GM23338 (cell line): ENCODE results near the gene ZNF234. TPM values are rescaled to one million over a fixed set of nuclear protein-coding genes. Genes with fewer than 3 reads are reported as not detected.

ENCODE experiments used
- ATAC-seq: fragments of 200-7000 bp; cut with Tn5 transposase; 3 replicates; pipeline ENCODE4 v1.9.1; 2020
- DNase-seq: peaks from one replicate; pipeline ENCODE4 v3.0.0-alpha.2; 2015; ENCODE audit warnings: low spot score
- H2AFZ ChIP-seq: fragments of 200-600 bp; sonication (generic); 2 replicates; pipeline ENCODE4 v1.8.0; 2016; ENCODE audit warnings: antibody characterized with exemption, mild to moderate bottlenecking, moderate library complexity
- H3F3A ChIP-seq: fragments of 200-600 bp; sonication (generic); replicated peaks from 2 replicates; pipeline ENCODE4 v1.8.0; 2017; ENCODE audit warnings: antibody characterized with exemption, mixed run types, low read depth
- H3K27ac ChIP-seq: fragments of 200-600 bp; sonication (generic); 2 replicates; pipeline ENCODE4 v1.6.1; 2016; ENCODE audit warnings: low read depth
- H3K27me3 ChIP-seq: fragments of 200-600 bp; sonication (generic); 2 replicates; pipeline ENCODE4 v1.8.0; 2016; ENCODE audit warnings: mild to moderate bottlenecking, mixed run types, moderate library complexity; ENCODE audit not compliant: insufficient read depth
- H3K36me3 ChIP-seq: fragments of 200-600 bp; sonication (generic); 2 replicates; pipeline ENCODE4 v1.8.0; 2016; ENCODE audit warnings: mild to moderate bottlenecking; ENCODE audit not compliant: insufficient read depth
- H3K4me1 ChIP-seq: fragments of 200-600 bp; sonication (generic); 2 replicates; pipeline ENCODE4 v1.8.0; 2016; ENCODE audit warnings: mild to moderate bottlenecking, moderate library complexity; ENCODE audit not compliant: insufficient read depth
- H3K4me2 ChIP-seq: fragments of 200-600 bp; sonication (generic); 2 replicates; pipeline ENCODE4 v1.7.1; 2017; ENCODE audit warnings: mixed run types
- H3K4me3 ChIP-seq: fragments of 200-600 bp; sonication (generic); 2 replicates; pipeline ENCODE4 v1.6.1; 2016; ENCODE audit warnings: mixed run types
- H3K79me2 ChIP-seq: fragments of 200-600 bp; sonication (generic); replicated peaks from 2 replicates; pipeline ENCODE4 v1.8.0; 2017; ENCODE audit warnings: mild to moderate bottlenecking; ENCODE audit not compliant: insufficient read depth
- H3K9me2 ChIP-seq: fragments of 200-600 bp; sonication (generic); 2 replicates; pipeline ENCODE4 v1.8.0; 2017; ENCODE audit not compliant: insufficient read depth
- H4K20me1 ChIP-seq: fragments of 200-600 bp; sonication (generic); replicated peaks from 2 replicates; pipeline ENCODE4 v1.8.0; 2017; ENCODE audit warnings: mild to moderate bottlenecking; ENCODE audit not compliant: insufficient read depth
- H3K27ac Mint-ChIP-seq: 2 replicates; pipeline ENCODE4 v1.8.0; 2020; ENCODE audit warnings: inconsistent platforms, mild to moderate bottlenecking, moderate library complexity, mixed read lengths
- H3K27me3 Mint-ChIP-seq: 3 replicates; pipeline ENCODE4 v1.8.0; 2022; ENCODE audit warnings: low read depth, mild to moderate bottlenecking, moderate library complexity, mixed read lengths, inconsistent platforms; ENCODE audit not compliant: insufficient read depth, poor library complexity
- H3K36me3 Mint-ChIP-seq: 3 replicates; pipeline ENCODE4 v1.8.0; 2021; ENCODE audit warnings: low read depth, mild to moderate bottlenecking, inconsistent platforms, moderate library complexity, mixed read lengths
- H3K4me1 Mint-ChIP-seq: 3 replicates; pipeline ENCODE4 v1.8.0; 2020; ENCODE audit warnings: mild to moderate bottlenecking, inconsistent platforms, mixed read lengths
- H3K4me3 Mint-ChIP-seq: 3 replicates; pipeline ENCODE4 v1.8.0; 2021; ENCODE audit warnings: moderate library complexity, mild to moderate bottlenecking, inconsistent platforms, mixed read lengths
- H3K9me3 Mint-ChIP-seq: 3 replicates; pipeline ENCODE4 v1.8.0; 2020; ENCODE audit warnings: moderate library complexity, mild to moderate bottlenecking, inconsistent platforms, mixed read lengths
- EZH2 ChIP-seq: fragments of 200-600 bp; sonication (generic); IDR thresholded peaks from one replicate; pipeline ENCODE4 v1.8.0; 2017; ENCODE audit warnings: antibody characterized with exemption, mild to moderate bottlenecking, low read depth; ENCODE audit not compliant: unreplicated experiment
- EZH2phosphoT487 ChIP-seq: fragments of 200-600 bp; sonication (generic); IDR thresholded peaks from one replicate; pipeline ENCODE4 v1.8.1; 2018; ENCODE audit warnings: antibody characterized with exemption; ENCODE audit not compliant: unreplicated experiment
- NANOG ChIP-seq: IDR thresholded peaks from 2 replicates; pipeline ENCODE4 v1.6.1; 2016; ENCODE audit warnings: antibody characterized with exemption, borderline replicate concordance
- POLR2AphosphoS5 ChIP-seq: IDR thresholded peaks from 2 replicates; pipeline ENCODE4 v1.6.1; 2016; ENCODE audit warnings: antibody characterized with exemption, low read depth
- STAT1 ChIP-seq: IDR thresholded peaks from one replicate; pipeline ENCODE4 v1.6.1; 2016; ENCODE audit warnings: antibody characterized with exemption; ENCODE audit not compliant: unreplicated experiment
- ZNF114 ChIP-seq: fragments of 250-450 bp; sonication (Bioruptor Pico); IDR thresholded peaks from 2 replicates; pipeline ENCODE4 v1.5.0; 2020; ENCODE audit warnings: mild to moderate bottlenecking, moderate library complexity
- polyA plus RNA-seq: library from polyadenylated mRNA; unstranded; fragments of >200 nt; fragmentation: Nextera tagmentation; extraction: Ambion mirVana; gene quantifications from 2 replicates; pipeline ENCODE4 v1.2.1, GENCODE V29; 2016
- total RNA-seq: library from RNA; depleted of rRNA; stranded (reverse); fragments of >200 nt; shearing (Covaris generic); gene quantifications from 2 replicates; pipeline ENCODE4 v1.2.3, GENCODE V29; 2014
- TF ChIP-seq, protein P1 (sequence below): IDR thresholded peaks from 2 replicates; pipeline ENCODE4 v1.6.1; 2016; ENCODE audit warnings: antibody characterized with exemption
- TF ChIP-seq, protein P2 (sequence below): fragments of 250-450 bp; sonication (Bioruptor Pico); IDR thresholded peaks from 2 replicates; pipeline ENCODE4 v1.5.0; 2020; ENCODE audit warnings: mild to moderate bottlenecking, moderate library complexity
- TF ChIP-seq, protein P3 (sequence below): IDR thresholded peaks from one replicate; pipeline ENCODE4 v1.6.1; 2018; ENCODE audit warnings: antibody characterized with exemption; ENCODE audit not compliant: unreplicated experiment
- TF ChIP-seq, protein P4 (sequence below), 2 experiments: fragments of 200-600 bp in 1 of 2; sonication (generic) in 1 of 2; conservative IDR thresholded peaks; 2 replicates each; pipeline versions ENCODE4 v1.5.1 to v1.6.1; 2016 to 2017; ENCODE audit warnings: antibody characterized with exemption in 2 of 2, low read depth in 2 of 2, mild to moderate bottlenecking in 2 of 2, moderate library complexity in 1 of 2

ZNF234 gene
- total and polyA plus RNA-seq, 2 experiments from 2014 or later: 3.7 to 8.3 TPM

DNA sequence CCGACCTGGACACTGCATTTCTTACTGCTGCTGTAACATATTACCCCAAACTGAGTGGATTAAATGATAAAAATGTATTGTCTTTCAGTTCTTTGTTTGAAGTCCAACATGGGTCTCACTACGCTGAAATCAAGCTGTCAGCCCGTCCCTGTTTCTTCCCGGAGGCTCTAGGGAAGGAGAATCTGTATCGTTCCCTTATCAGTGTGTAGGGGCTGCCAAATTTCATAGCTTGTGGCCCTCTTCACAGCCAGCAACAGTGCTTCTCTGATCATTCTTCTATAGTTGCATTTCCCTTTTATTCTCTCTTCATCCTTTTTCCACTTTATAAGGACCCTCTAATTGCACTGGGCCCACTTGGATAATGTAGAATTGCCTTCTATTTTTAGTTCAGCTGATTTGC lies 10.1 kb downstream of the ZNF234 start:
- Histone ChIP-seq H2AFZ (no peak overlapping the region), H3K79me2 (no peaks in the 10 kb centered on the region), H3K27me3 (no peaks in the 10 kb centered on the region), H3F3A (no peaks in the 10 kb centered on the region), H4K20me1 (no peaks in the 10 kb centered on the region), H3K27ac (no peak overlapping the region), H3K9me2 (no peaks in the 10 kb centered on the region), H3K4me1 (no peaks in the 10 kb centered on the region), H3K36me3 (peaks cover 34% of the 10 kb centered on the region), H3K4me3 (no peak overlapping the region), H3K4me2 (no peak overlapping the region)
- H3K4me1 Mint-ChIP-seq: no peaks in the 10 kb centered on the region
- no peak overlapping the region for H3K4me3 Mint-ChIP-seq
- H3K9me3 Mint-ChIP-seq: peaks cover 11% of the 10 kb centered on the region
- H3K27ac Mint-ChIP-seq: no peak overlapping the region
- no peak for DNase-seq
- no peak for ATAC-seq
- peaks cover 2% of the 10 kb centered on the region for H3K27me3 Mint-ChIP-seq
- TF ChIP-seq EZH2phosphoT487: no peak
- H3K36me3 Mint-ChIP-seq: peaks cover 55% of the 10 kb centered on the region

DNA sequence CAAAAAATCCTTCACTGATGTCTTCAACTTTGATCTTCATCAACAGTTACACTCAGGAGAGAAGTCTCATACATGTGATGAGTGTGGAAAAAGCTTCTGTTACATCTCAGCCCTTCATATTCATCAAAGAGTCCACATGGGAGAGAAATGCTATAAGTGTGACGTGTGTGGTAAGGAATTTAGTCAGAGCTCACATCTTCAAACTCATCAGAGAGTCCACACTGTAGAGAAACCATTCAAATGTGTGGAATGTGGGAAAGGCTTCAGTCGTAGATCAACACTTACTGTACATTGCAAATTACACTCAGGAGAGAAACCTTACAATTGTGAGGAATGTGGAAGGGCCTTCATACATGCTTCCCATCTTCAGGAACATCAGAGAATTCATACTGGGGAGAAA lies 15.1 kb downstream of the ZNF234 start:
- no peak overlapping the region for H3K4me3 ChIP-seq
- Mint-ChIP-seq H3K27ac (no peak overlapping the region), H3K4me3 (no peak overlapping the region)

More for the DNA sequence above, 15.1 kb downstream of the ZNF234 start:
- H3F3A ChIP-seq: no peaks in the 10 kb centered on the region
- no peaks in the 10 kb centered on the region for H3K4me1 ChIP-seq
- no peaks in the 10 kb centered on the region for H3K27me3 ChIP-seq
- no peaks in the 10 kb centered on the region for H3K9me2 ChIP-seq
- Mint-ChIP-seq H3K9me3 (peaks cover 34% of the 10 kb centered on the region), H3K4me1 (no peaks in the 10 kb centered on the region), H3K36me3 (peaks cover 69% of the 10 kb centered on the region), H3K27me3 (no peaks in the 10 kb centered on the region)
- H3K36me3 ChIP-seq: peaks cover 42% of the 10 kb centered on the region
- DNase-seq (no peak), ATAC-seq (no peak)
- no peak overlapping the region for H3K4me2 ChIP-seq
- H2AFZ ChIP-seq: no peak overlapping the region
- no peaks in the 10 kb centered on the region for H3K79me2 ChIP-seq
- H4K20me1 ChIP-seq: no peaks in the 10 kb centered on the region
- H3K27ac ChIP-seq: no peak overlapping the region
- TF ChIP-seq POLR2AphosphoS5 (no peak), EZH2 (no peak), EZH2phosphoT487 (no peak), NANOG (no peak), ZNF114 (CRISPR knock-in tag) (no peak), STAT1 (no peak)
- TF ChIP-seq, protein P1, sequence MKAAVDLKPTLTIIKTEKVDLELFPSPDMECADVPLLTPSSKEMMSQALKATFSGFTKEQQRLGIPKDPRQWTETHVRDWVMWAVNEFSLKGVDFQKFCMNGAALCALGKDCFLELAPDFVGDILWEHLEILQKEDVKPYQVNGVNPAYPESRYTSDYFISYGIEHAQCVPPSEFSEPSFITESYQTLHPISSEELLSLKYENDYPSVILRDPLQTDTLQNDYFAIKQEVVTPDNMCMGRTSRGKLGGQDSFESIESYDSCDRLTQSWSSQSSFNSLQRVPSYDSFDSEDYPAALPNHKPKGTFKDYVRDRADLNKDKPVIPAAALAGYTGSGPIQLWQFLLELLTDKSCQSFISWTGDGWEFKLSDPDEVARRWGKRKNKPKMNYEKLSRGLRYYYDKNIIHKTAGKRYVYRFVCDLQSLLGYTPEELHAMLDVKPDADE: no peak
- TF ChIP-seq, protein P2, sequence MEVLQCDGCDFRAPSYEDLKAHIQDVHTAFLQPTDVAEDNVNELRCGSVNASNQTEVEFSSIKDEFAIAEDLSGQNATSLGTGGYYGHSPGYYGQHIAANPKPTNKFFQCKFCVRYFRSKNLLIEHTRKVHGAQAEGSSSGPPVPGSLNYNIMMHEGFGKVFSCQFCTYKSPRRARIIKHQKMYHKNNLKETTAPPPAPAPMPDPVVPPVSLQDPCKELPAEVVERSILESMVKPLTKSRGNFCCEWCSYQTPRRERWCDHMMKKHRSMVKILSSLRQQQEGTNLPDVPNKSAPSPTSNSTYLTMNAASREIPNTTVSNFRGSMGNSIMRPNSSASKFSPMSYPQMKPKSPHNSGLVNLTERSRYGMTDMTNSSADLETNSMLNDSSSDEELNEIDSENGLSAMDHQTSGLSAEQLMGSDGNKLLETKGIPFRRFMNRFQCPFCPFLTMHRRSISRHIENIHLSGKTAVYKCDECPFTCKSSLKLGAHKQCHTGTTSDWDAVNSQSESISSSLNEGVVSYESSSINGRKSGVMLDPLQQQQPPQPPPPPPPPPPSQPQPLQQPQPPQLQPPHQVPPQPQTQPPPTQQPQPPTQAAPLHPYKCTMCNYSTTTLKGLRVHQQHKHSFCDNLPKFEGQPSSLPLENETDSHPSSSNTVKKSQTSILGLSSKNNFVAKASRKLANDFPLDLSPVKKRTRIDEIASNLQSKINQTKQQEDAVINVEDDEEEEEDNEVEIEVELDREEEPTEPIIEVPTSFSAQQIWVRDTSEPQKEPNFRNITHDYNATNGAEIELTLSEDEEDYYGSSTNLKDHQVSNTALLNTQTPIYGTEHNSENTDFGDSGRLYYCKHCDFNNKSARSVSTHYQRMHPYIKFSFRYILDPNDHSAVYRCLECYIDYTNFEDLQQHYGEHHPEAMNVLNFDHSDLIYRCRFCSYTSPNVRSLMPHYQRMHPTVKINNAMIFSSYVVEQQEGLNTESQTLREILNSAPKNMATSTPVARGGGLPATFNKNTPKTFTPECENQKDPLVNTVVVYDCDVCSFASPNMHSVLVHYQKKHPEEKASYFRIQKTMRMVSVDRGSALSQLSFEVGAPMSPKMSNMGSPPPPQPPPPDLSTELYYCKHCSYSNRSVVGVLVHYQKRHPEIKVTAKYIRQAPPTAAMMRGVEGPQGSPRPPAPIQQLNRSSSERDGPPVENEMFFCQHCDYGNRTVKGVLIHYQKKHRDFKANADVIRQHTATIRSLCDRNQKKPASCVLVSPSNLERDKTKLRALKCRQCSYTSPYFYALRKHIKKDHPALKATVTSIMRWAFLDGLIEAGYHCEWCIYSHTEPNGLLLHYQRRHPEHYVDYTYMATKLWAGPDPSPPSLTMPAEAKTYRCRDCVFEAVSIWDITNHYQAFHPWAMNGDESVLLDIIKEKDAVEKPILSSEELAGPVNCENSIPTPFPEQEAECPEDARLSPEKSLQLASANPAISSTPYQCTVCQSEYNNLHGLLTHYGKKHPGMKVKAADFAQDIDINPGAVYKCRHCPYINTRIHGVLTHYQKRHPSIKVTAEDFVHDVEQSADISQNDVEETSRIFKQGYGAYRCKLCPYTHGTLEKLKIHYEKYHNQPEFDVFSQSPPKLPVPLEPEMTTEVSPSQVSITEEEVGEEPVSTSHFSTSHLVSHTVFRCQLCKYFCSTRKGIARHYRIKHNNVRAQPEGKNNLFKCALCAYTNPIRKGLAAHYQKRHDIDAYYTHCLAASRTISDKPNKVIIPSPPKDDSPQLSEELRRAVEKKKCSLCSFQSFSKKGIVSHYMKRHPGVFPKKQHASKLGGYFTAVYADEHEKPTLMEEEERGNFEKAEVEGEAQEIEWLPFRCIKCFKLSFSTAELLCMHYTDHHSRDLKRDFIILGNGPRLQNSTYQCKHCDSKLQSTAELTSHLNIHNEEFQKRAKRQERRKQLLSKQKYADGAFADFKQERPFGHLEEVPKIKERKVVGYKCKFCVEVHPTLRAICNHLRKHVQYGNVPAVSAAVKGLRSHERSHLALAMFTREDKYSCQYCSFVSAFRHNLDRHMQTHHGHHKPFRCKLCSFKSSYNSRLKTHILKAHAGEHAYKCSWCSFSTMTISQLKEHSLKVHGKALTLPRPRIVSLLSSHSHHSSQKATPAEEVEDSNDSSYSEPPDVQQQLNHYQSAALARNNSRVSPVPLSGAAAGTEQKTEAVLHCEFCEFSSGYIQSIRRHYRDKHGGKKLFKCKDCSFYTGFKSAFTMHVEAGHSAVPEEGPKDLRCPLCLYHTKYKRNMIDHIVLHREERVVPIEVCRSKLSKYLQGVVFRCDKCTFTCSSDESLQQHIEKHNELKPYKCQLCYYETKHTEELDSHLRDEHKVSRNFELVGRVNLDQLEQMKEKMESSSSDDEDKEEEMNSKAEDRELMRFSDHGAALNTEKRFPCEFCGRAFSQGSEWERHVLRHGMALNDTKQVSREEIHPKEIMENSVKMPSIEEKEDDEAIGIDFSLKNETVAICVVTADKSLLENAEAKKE: no peak
- TF ChIP-seq, protein P3, sequence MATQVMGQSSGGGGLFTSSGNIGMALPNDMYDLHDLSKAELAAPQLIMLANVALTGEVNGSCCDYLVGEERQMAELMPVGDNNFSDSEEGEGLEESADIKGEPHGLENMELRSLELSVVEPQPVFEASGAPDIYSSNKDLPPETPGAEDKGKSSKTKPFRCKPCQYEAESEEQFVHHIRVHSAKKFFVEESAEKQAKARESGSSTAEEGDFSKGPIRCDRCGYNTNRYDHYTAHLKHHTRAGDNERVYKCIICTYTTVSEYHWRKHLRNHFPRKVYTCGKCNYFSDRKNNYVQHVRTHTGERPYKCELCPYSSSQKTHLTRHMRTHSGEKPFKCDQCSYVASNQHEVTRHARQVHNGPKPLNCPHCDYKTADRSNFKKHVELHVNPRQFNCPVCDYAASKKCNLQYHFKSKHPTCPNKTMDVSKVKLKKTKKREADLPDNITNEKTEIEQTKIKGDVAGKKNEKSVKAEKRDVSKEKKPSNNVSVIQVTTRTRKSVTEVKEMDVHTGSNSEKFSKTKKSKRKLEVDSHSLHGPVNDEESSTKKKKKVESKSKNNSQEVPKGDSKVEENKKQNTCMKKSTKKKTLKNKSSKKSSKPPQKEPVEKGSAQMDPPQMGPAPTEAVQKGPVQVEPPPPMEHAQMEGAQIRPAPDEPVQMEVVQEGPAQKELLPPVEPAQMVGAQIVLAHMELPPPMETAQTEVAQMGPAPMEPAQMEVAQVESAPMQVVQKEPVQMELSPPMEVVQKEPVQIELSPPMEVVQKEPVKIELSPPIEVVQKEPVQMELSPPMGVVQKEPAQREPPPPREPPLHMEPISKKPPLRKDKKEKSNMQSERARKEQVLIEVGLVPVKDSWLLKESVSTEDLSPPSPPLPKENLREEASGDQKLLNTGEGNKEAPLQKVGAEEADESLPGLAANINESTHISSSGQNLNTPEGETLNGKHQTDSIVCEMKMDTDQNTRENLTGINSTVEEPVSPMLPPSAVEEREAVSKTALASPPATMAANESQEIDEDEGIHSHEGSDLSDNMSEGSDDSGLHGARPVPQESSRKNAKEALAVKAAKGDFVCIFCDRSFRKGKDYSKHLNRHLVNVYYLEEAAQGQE: no peak
- TF ChIP-seq, protein P4, sequence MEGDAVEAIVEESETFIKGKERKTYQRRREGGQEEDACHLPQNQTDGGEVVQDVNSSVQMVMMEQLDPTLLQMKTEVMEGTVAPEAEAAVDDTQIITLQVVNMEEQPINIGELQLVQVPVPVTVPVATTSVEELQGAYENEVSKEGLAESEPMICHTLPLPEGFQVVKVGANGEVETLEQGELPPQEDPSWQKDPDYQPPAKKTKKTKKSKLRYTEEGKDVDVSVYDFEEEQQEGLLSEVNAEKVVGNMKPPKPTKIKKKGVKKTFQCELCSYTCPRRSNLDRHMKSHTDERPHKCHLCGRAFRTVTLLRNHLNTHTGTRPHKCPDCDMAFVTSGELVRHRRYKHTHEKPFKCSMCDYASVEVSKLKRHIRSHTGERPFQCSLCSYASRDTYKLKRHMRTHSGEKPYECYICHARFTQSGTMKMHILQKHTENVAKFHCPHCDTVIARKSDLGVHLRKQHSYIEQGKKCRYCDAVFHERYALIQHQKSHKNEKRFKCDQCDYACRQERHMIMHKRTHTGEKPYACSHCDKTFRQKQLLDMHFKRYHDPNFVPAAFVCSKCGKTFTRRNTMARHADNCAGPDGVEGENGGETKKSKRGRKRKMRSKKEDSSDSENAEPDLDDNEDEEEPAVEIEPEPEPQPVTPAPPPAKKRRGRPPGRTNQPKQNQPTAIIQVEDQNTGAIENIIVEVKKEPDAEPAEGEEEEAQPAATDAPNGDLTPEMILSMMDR (conservative IDR thresholded peaks at IDR 0.05; ENCODE audit: low read depth in 2 of 2): no peak
